Measurements from ENCODE around the gene H19. TPM values are rescaled to one million over a fixed set of nuclear protein-coding genes. Genes with fewer than 3 reads are reported as not detected.

Gene H19
- total RNA-seq, 1 donor from 2014 or later = not detected

- Mint-ChIP-seq H3K9me3 (ENCODE audit: unreplicated experiment) (no peaks in the 10 kb centered on the region), H3K4me3 (ENCODE audit: unreplicated experiment) (no peak overlapping the region), H3K4me1 (ENCODE audit: unreplicated experiment) (no peaks in the 10 kb centered on the region), H3K36me3 (ENCODE audit: low read depth, unreplicated experiment) (no peaks in the 10 kb centered on the region), H3K27me3 (ENCODE audit: unreplicated experiment) (no peaks in the 10 kb centered on the region), H3K27ac (ENCODE audit: unreplicated experiment) (no peak overlapping the region)
- DNase-seq (ENCODE audit: low spot score) = no peak
- no peak for TF ChIP-seq CTCF (IDR thresholded peaks at IDR 0.05; ENCODE audit: unreplicated experiment)
Observed at GRCh38 chr11:1963864-1964263, 33.8 kb downstream of the H19 start.

DNA sequence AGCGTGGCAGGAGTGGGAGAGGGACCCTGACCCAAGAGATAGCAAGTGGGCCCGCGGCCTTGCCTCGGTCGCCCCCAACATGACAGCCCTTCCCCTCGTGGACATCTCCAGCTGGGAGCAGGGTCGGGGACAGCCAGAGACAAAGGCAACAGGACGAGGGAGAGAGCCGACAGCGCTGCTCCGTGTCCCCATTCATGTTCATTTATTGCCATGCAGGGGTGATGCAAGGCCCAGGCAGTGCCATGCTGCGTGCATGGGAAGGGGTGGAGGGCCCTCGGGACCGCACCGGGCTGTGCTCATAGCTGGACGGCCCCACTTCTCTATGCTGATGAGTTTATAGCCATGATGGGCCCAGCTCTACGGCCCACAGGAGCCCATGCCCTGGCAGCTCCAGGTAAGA lies 37.9 kb downstream of the H19 start:
- no peak for TF ChIP-seq CTCF (IDR thresholded peaks at IDR 0.05; ENCODE audit: unreplicated experiment)
- Mint-ChIP-seq H3K27ac (ENCODE audit: unreplicated experiment) (no peak overlapping the region), H3K4me1 (ENCODE audit: unreplicated experiment) (no peaks in the 10 kb centered on the region), H3K4me3 (ENCODE audit: unreplicated experiment) (no peak overlapping the region), H3K27me3 (ENCODE audit: unreplicated experiment) (no peaks in the 10 kb centered on the region), H3K9me3 (ENCODE audit: unreplicated experiment) (no peaks in the 10 kb centered on the region), H3K36me3 (ENCODE audit: low read depth, unreplicated experiment) (no peaks in the 10 kb centered on the region)
- DNase-seq (ENCODE audit: low spot score) = no peak

- no peak overlapping the region for H3K4me3 Mint-ChIP-seq (ENCODE audit: unreplicated experiment)
- H3K4me1 Mint-ChIP-seq (ENCODE audit: unreplicated experiment) = no peaks in the 10 kb centered on the region
- H3K27ac Mint-ChIP-seq (ENCODE audit: unreplicated experiment) = no peak overlapping the region
- H3K9me3 Mint-ChIP-seq (ENCODE audit: unreplicated experiment) = no peaks in the 10 kb centered on the region
- DNase-seq (ENCODE audit: low spot score) = no peak
- H3K36me3 Mint-ChIP-seq (ENCODE audit: low read depth, unreplicated experiment) = no peaks in the 10 kb centered on the region
- H3K27me3 Mint-ChIP-seq (ENCODE audit: unreplicated experiment) = no peaks in the 10 kb centered on the region
- no peak for TF ChIP-seq CTCF (IDR thresholded peaks at IDR 0.05; ENCODE audit: unreplicated experiment)
Observed at GRCh38 chr11:1958367-1958766, 39.3 kb downstream of the H19 start.

DNA sequence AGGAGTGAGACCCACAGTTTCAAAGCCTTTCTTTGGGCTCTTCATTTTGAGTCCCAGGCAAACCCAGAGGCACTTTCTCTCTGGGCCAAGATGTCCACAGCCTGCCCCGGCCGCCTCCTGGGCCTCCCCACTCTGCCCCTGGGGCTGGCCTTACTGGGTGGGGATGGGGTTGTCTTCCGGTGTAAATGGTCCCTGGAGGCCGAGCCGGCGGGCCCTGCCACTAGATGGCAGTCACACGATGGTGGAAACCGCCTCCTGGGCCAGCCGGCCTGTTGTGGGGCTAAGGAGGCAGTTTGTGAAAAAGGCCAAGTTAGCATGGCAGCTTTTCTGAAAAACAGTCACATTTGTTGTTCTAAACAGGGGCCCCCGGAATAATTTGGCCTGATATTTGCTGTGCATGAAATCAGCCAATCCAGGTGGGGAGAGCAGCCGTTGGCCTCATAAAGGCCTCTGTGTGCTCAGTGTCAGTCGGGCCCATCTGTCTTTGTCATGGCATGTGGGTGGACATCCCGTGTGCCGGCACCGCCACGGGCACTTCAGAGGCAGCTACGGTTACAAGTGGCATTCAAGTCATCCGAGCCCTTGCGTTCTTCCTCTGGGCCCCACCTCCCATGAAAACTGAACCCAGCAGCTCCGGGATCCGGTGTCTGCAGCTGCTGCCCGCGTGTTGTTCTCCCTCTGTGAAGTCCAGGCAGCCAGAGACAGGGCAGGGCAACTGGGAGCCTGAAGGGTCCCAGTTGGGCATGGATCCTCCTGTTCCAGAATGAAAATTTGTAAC lies 44.0 kb downstream of the H19 start:
- H3K27me3 Mint-ChIP-seq (ENCODE audit: unreplicated experiment) = no peaks in the 10 kb centered on the region
- H3K27ac Mint-ChIP-seq (ENCODE audit: unreplicated experiment) = no peak overlapping the region
- no peak for TF ChIP-seq CTCF (IDR thresholded peaks at IDR 0.05; ENCODE audit: unreplicated experiment)
- H3K4me1 Mint-ChIP-seq (ENCODE audit: unreplicated experiment) = no peaks in the 10 kb centered on the region
- no peaks in the 10 kb centered on the region for H3K36me3 Mint-ChIP-seq (ENCODE audit: low read depth, unreplicated experiment)
- DNase-seq (ENCODE audit: low spot score) = no peak
- H3K9me3 Mint-ChIP-seq (ENCODE audit: unreplicated experiment) = no peaks in the 10 kb centered on the region
- no peak overlapping the region for H3K4me3 Mint-ChIP-seq (ENCODE audit: unreplicated experiment)

- Mint-ChIP-seq H3K27me3 (ENCODE audit: unreplicated experiment) (no peaks in the 10 kb centered on the region), H3K36me3 (ENCODE audit: low read depth, unreplicated experiment) (no peaks in the 10 kb centered on the region), H3K4me1 (ENCODE audit: unreplicated experiment) (no peaks in the 10 kb centered on the region), H3K4me3 (ENCODE audit: unreplicated experiment) (no peak overlapping the region), H3K27ac (ENCODE audit: unreplicated experiment) (no peak overlapping the region), H3K9me3 (ENCODE audit: unreplicated experiment) (no peaks in the 10 kb centered on the region)
- TF ChIP-seq CTCF (IDR thresholded peaks at IDR 0.05; ENCODE audit: unreplicated experiment) = no peak
- no peak for DNase-seq (ENCODE audit: low spot score)
Observed at GRCh38 chr11:1952806-1953482, 44.7 kb downstream of the H19 start.
